K562 (cell line): ENCODE measurements around the gene C22orf39. TPM values are rescaled to one million over a fixed set of nuclear protein-coding genes. Genes with fewer than 3 reads are reported as not detected.

ENCODE experiments used
- CBFB ChIP-seq: sonication (generic); formaldehyde crosslinking; IDR thresholded peaks from 2 replicates; pipeline ENCODE4 v1.4.0; 2020; ENCODE audit warnings: mild to moderate bottlenecking, missing genetic modification reagents
- CC2D1A ChIP-seq: fragments of 450-650 bp; IDR thresholded peaks from 2 replicates; pipeline ENCODE4 v1.6.1; 2017; ENCODE audit warnings: mild to moderate bottlenecking
- DLX4 ChIP-seq: fragments of 250-450 bp; sonication (Bioruptor Pico); IDR thresholded peaks from 2 replicates; pipeline ENCODE4 v1.6.1; 2021; ENCODE audit warnings: mild to moderate bottlenecking
- E2F3 ChIP-seq: fragments of 250-450 bp; sonication (Bioruptor Pico); IDR thresholded peaks from 2 replicates; pipeline ENCODE4 v1.4.0; 2020; ENCODE audit warnings: mild to moderate bottlenecking
- HDAC1 ChIP-seq, 2 experiments: fragments of 450-650 bp; IDR thresholded peaks; 2 replicates each; pipeline ENCODE4 v1.6.1; 2016 to 2017; ENCODE audit warnings: inconsistent platforms in 1 of 2, mild to moderate bottlenecking in 1 of 2, moderate library complexity in 1 of 2
- KLF6 ChIP-seq: fragments of 250-450 bp; sonication (Bioruptor Pico); IDR thresholded peaks from 2 replicates; pipeline ENCODE4 v1.4.0; 2020; ENCODE audit warnings: mild to moderate bottlenecking, moderate library complexity, borderline replicate concordance
- MGA ChIP-seq: fragments of 450-650 bp; IDR thresholded peaks from 2 replicates; pipeline ENCODE4 v1.6.1; 2016; ENCODE audit warnings: mild to moderate bottlenecking, moderate library complexity
- POLR2AphosphoS5 ChIP-seq: IDR thresholded peaks from 2 replicates; pipeline ENCODE4 v1.6.1; 2011; ENCODE audit warnings: mild to moderate bottlenecking, low read depth, low read length, moderate library complexity; ENCODE audit not compliant: control insufficient read depth, insufficient read depth
- PRPF4 ChIP-seq: fragments of 200-400 bp; formaldehyde crosslinking; IDR thresholded peaks from one replicate; pipeline ENCODE4 v1.6.1; 2017; ENCODE audit warnings: low read length, low read depth, mild to moderate bottlenecking; ENCODE audit not compliant: insufficient read depth, poor library complexity, severe bottlenecking
- SP1 ChIP-seq: sonication (generic); formaldehyde crosslinking; IDR thresholded peaks from 2 replicates; pipeline ENCODE4 v1.8.1; 2022; ENCODE audit warnings: mild to moderate bottlenecking, missing genetic modification reagents
- SP2 ChIP-seq: IDR thresholded peaks from 2 replicates; pipeline ENCODE4 v1.6.1; 2011; ENCODE audit warnings: mild to moderate bottlenecking, low read depth, low read length, moderate library complexity; ENCODE audit not compliant: poor library complexity, severe bottlenecking; ENCODE audit errors: extremely low read depth
- SRF ChIP-seq, 2 experiments: fragments of 250-450, 450-650 bp in 1 of 2; sonication (Bioruptor Pico) in 1 of 2; sonication (generic) in 1 of 2; formaldehyde crosslinking; IDR thresholded peaks; 2 replicates each; pipeline versions ENCODE4 v1.5.0 to v1.5.1; 2020 to 2022; ENCODE audit warnings: mild to moderate bottlenecking in 1 of 2, missing genetic modification reagents in 1 of 2
- ZBTB17 ChIP-seq: fragments of 450-650 bp; formaldehyde crosslinking; IDR thresholded peaks from 2 replicates; pipeline ENCODE4 v1.4.0; 2020; ENCODE audit warnings: mild to moderate bottlenecking
- ZNF239 ChIP-seq: fragments of 250-450 bp; sonication (Bioruptor Pico); IDR thresholded peaks from 2 replicates; pipeline ENCODE4 v1.4.0; 2020; ENCODE audit warnings: mild to moderate bottlenecking
- ZNF316 ChIP-seq: fragments of 450-650 bp; IDR thresholded peaks from 2 replicates; pipeline ENCODE4 v1.6.1; 2016
- ZNF431 ChIP-seq: sonication (generic); formaldehyde crosslinking; IDR thresholded peaks from 2 replicates; pipeline ENCODE4 v1.8.0; 2022; ENCODE audit warnings: mild to moderate bottlenecking, missing genetic modification reagents
- ZSCAN29 ChIP-seq: fragments of 450-650 bp; IDR thresholded peaks from 2 replicates; pipeline ENCODE4 v1.6.1; 2017
- polyA plus RNA-seq, 8 experiments: library from polyadenylated mRNA; depleted of rRNA in 4 of 8; stranded (reverse) in 5 of 8; unstranded in 3 of 8; fragments of >200 nt; fragmentation: Nextera tagmentation in 2 of 8; fragmentation: Illumina TruSeq in 1 of 8; extraction: Ambion mirVana in 2 of 8; extraction: Trizol in 1 of 8; gene quantifications; 2 replicates each; pipeline versions ENCODE4 v1.2.1 to v1.2.3, GENCODE V29; 2011 to 2014; ENCODE audit warnings: inconsistent platforms in 1 of 8, missing spikeins in 1 of 8
- total RNA-seq, 7 experiments: library from RNA; depleted of rRNA in 6 of 7; stranded (reverse); fragments of >200 nt in 6 of 7; fragmentation: Illumina TruSeq in 2 of 7; extraction: Trizol in 2 of 7; gene quantifications; 2 replicates each; pipeline versions ENCODE4 v1.2.1 to v1.2.3, GENCODE V29; 2011 to 2021; ENCODE audit warnings: low replicate concordance in 1 of 7

The C22orf39 gene
- total and polyA plus RNA-seq, 9 of the 15 experiments (the other 6 are each of a cell fraction or from before 2014, with no cell fraction given), result 20.4 to 139 (median 66.8) TPM

GRCh38 chr22:19478901-19479354 lies 31.4 kb upstream of the C22orf39 start, which contains the start of gene UFD1 (continued):
- no peak for TF ChIP-seq ZNF316
- no peak for TF ChIP-seq CBFB (CRISPR knock-in tag)
- no peak for TF ChIP-seq ZNF239
- TF ChIP-seq ZNF431 (CRISPR knock-in tag), result no peak
- no peak for TF ChIP-seq SP2
- TF ChIP-seq SRF (CRISPR knock-in tag; IDR thresholded peaks at IDR 0.05), result peak in 1 of 2 experiments; percentile 34; a peak in 2 of 4 replicates
- TF ChIP-seq PRPF4, result peak; percentile 68
- no peak for TF ChIP-seq ZSCAN29
- TF ChIP-seq E2F3 (CRISPR knock-in tag), result 0 out of 2 replicates have a peak, but pooled peaks have one; percentile 6
- TF ChIP-seq MGA, result no peak
- no peak for TF ChIP-seq DLX4 (CRISPR knock-in tag)
- TF ChIP-seq CC2D1A, result no peak
- no peak; the same call in 1 of the 2 replicates for TF ChIP-seq KLF6 (CRISPR knock-in tag)
- TF ChIP-seq POLR2AphosphoS5, result no peak
- TF ChIP-seq SP1, result no peak
- TF ChIP-seq HDAC1 (IDR thresholded peaks at IDR 0.05), result no peak
- no peak for TF ChIP-seq ZBTB17
